ENCODE measurements around the gene SUCO.

DNA sequence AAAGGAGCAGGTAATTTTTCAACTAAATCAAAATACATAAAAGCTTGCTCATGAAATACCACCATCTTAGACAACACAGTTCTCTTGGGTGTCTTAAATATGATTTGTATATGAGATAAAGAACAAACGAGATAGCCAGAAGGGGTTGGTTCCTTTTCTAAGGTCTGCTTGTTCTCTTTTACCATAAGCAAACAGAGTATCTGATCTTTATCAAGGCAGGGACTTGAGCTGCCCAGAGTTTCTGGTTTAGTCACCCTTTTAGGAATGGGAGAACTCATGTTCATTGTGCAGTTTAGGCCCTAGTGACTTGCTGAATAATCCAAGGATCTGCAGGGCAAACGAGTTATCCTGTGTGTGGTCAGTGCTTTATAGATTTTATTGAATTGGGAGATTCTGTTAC, 3.0 kb upstream of the SUCO start:
- TF ChIP-seq, protein P1, sequence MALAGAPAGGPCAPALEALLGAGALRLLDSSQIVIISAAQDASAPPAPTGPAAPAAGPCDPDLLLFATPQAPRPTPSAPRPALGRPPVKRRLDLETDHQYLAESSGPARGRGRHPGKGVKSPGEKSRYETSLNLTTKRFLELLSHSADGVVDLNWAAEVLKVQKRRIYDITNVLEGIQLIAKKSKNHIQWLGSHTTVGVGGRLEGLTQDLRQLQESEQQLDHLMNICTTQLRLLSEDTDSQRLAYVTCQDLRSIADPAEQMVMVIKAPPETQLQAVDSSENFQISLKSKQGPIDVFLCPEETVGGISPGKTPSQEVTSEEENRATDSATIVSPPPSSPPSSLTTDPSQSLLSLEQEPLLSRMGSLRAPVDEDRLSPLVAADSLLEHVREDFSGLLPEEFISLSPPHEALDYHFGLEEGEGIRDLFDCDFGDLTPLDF (CRISPR knock-in tag; IDR thresholded peaks at IDR 0.05), result no peak
- TF ChIP-seq CREM (CRISPR knock-in tag; IDR thresholded peaks at IDR 0.05) (no peak), ZNF396 (CRISPR knock-in tag; IDR thresholded peaks at IDR 0.05; ENCODE audit: borderline replicate concordance) (no peak), TEAD4 (CRISPR knock-in tag; IDR thresholded peaks at IDR 0.05) (no peak)
- TF ChIP-seq, protein P2, sequence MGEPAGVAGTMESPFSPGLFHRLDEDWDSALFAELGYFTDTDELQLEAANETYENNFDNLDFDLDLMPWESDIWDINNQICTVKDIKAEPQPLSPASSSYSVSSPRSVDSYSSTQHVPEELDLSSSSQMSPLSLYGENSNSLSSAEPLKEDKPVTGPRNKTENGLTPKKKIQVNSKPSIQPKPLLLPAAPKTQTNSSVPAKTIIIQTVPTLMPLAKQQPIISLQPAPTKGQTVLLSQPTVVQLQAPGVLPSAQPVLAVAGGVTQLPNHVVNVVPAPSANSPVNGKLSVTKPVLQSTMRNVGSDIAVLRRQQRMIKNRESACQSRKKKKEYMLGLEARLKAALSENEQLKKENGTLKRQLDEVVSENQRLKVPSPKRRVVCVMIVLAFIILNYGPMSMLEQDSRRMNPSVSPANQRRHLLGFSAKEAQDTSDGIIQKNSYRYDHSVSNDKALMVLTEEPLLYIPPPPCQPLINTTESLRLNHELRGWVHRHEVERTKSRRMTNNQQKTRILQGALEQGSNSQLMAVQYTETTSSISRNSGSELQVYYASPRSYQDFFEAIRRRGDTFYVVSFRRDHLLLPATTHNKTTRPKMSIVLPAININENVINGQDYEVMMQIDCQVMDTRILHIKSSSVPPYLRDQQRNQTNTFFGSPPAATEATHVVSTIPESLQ (CRISPR knock-in tag; IDR thresholded peaks at IDR 0.05), result no peak
- TF ChIP-seq, protein P3, sequence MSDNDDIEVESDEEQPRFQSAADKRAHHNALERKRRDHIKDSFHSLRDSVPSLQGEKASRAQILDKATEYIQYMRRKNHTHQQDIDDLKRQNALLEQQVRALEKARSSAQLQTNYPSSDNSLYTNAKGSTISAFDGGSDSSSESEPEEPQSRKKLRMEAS (CRISPR knock-in tag; IDR thresholded peaks at IDR 0.05), result no peak

Data from WTC11 (cell line).